ENCODE measurements around the gene RFX2.
A peak's percentile ranks its signal among the peaks of the same experiment; 100 is the strongest.
"Not testable (repeated sequence)": the region's sequence is repeated elsewhere in the genome, so short reads cannot be mapped to it uniquely, and the experiment has no call there.

The RFX2 gene

DNA sequence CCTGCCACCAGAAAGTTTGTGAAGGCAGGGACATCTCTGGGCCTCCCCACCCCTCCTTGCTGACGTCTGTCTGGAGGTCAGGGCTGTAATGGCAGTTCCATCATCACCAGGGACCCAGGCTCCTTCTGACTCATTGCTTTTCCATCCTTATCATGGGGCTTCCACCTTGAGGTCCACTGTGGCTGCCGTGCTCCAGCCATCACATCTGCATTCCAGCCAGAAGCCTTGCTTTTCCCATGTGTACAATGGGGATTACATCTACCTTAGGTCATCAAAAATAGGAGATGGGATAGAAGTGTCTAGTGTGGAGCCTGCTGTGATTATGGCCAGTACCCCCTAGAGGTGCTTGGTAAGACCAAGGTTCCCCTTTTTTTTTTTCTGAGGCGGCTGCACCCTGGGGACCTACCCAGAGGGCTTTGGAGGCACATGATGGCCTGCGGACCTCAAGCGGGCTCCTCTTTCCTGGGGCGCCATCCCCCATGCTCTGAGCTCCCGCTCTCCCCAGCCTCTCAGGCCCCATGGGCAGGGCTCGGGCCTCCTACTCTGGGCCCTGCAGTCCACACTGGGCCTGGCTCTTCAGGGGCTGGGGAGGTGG, 119.0 kb downstream of the RFX2 start:
- DNase-seq (ENCODE audit: low read depth, low spot score): no peak

DNA sequence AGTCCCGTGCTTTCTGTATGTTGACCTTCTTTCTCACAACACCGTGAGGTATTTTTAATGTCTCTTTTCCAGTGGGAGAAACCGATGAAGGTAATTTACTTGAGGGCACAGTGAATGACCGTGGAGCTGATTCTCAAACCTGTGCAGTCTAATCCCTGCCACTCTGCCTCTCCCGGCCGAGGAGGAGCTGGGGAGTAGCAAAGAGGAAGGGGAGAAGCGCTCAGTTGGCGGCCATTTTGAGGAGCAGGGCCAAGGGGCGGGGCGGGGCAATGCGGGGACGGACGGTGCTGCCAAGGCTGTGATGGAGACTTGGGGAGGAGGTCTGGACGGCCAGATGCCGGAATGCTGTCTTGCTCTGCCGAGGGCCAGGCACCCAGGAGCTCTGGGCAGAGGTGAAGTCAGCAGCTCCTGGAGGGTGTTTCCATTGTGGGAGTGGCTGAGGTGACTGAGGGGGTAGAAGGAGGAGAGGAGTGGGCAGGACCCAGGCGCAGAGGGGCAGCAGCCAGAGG, 120.0 kb downstream of the RFX2 start:
- DNase-seq (ENCODE audit: low read depth, low spot score): no peak

DNA sequence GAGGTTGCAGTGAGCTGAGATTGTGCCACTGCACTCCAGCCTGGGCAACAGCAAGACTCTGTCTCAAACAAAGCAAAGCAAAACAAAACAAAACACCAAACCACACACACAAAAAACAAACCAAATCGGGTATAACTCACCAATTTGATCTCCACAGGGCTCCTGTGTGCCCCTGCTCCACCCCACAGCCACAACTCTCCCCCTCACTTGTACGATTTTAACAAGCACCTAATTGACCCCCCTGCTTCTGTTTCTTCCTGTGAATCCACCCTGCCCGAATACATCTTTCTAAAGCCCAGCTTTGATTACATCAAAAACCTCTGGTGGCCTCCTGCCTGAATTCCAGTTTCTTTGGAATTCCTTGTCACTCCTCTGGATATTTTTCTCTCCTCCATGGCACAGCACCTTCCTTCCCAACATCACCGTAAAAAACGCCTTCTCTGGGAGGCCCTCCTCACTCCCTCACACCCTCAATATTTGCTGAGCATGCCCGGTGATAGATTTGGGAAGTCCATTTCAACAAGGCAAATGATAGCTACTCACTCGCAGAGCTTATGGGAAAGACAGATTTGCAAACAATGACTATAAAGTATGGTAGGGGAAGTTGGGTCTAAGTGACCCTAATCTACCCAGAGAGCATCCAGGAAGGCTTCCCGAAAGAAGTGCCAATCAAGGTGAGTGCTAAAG, 120.8 kb downstream of the RFX2 start:
- no peak for DNase-seq (ENCODE audit: low read depth, low spot score)

DNA sequence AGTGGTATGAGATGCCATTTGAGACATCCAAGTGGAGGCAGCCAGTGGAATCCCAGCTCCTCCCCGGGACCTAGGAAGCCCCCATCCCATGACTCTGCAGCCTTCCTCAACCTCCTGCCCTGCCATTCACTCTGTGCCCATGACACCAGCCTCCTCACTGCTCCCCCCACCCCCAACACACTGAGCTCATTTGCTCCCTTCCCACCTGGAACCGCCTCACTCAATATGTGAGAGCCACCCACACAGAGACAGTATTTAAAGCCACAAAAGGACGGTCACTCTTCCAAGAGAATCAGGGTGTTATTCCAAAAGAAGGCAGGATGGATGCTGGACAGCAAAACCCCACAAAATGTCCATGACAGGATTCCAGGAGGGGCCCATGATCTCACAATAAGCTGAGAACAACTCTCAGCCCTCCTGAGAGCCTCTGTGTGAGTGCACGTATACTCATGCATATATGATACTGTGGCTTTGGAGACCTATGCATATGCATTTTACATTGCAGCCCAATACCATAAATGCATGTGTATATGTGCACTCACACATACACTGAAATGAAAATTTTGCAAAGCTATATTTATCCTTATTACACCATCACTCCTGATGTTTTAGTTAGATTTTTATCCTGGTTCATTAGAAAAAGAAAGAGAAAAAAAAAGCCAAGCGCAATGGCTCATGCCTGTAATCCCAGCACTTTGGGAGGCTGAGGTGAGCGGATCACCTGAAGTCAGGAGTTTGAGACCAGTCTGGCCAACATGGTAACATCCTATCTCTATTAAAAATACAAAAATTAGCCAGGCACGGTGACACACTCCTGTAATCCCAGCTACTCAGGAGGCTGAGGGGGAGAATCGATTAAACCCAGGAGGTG, 121.5 kb downstream of the RFX2 start:
- no peak for DNase-seq (ENCODE audit: low read depth, low spot score)

DNA sequence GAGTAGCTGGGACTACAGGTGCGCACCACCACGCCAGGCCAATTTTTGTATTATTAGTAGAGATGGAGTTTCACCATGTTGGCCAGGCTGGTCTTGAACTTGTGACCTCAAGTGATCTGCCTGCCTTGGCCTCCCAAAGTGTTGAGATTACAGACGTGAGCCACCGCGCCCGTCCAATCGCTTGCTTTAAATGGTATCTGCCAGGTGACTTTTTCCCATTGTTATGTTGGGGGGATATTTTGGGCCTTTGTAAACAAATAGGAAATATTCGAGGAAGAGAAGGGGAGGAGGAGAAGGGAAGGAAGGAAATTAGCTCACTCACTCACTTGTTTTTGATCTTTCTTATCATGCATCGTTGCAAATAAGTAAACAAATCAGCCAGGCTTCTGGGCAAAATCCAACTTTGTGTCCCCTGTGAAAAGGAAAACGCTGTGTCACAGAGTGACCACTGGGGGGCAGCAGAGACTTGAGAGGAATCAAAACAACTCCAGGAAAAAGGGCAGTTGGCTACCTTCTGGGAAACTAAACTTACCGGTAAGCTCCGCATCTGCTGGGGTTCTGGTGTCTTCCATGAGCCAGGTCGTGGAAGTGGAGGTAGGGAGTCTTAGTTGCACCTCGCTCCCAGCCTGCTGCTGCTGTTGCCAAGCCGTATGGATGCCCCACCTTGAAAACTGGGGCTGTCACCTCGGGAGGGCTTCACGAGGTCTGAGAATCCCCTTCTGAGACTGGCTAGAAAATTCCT, 123.1 kb downstream of the RFX2 start:
- DNase-seq (ENCODE audit: low read depth, low spot score): peak; percentile 36

DNA sequence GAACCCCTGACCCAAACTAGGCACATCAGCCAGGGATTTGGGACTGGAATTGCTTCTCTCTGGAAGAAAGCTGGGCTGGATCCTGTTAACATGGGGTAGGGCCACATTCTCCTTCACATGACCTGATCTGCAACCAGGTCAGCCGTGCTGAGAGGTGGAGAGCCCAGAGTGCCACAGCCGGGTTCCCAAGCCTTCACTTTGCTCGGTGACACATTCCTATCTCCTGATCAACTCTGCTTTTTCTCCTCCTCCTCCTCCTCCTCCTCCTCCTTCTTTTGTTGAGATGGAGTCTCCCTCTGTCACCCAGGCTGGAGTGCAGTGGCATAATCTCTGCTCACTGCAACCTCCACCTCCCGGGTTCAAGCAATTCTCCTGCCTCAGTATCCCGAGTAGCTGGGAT, 124.5 kb downstream of the RFX2 start:
- not testable (repeated sequence) for DNase-seq (ENCODE audit: low read depth, low spot score)

DNA sequence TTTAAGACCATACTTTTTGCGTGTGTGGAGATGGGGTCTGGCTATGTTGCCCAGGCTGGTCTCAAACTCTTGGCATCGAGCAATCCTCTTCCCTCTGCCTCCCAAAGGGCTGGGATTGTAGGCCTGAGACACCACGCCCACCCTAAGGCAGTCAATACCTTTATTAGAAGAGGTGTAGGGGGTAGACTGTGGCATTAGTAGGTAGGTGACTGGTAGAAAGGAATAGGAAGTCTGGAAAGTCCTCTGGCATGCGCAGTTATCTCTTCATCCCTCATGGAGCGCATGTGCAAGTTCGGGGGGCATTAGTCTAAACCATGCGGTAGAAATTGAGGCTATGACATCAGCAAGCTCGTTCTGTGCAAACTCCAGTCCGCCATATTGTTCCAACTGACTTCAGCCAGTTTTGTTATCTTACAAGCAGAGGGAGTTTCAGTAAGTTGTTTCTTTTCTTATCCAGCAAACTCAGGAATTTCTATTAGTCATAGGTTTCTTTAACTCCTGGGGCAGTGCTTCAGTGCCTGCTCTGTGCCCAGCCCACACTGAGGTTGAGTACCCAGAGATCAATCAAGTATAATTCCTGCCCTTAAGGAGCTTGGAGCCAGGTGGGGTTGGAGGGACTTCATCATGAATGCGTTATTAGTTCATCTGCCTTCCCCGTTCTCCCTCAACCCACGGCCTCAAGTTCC, 125.1 kb downstream of the RFX2 start:
- DNase-seq (ENCODE audit: low read depth, low spot score): no peak

DNA sequence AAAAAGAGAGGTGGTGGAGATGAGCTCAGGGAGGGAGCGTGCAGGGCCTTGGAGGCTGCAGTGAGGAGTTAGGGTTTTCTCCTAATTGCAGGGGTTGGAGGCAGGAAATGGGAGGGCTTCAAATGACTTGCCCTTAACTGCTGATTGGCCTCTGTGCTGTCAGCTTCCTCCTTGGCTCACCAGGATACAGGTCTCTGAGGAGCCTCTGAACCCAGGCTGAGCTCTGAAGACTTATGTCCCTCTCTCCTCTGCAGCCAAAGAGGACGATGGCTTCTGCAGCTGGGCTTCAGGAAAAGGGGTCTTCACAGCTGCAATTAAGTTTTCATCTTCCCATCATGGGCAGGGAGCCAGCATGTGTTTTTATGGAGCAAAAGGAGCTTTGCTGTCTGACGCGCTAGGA, 125.7 kb downstream of the RFX2 start:
- DNase-seq (ENCODE audit: low read depth, low spot score): no peak

DNA sequence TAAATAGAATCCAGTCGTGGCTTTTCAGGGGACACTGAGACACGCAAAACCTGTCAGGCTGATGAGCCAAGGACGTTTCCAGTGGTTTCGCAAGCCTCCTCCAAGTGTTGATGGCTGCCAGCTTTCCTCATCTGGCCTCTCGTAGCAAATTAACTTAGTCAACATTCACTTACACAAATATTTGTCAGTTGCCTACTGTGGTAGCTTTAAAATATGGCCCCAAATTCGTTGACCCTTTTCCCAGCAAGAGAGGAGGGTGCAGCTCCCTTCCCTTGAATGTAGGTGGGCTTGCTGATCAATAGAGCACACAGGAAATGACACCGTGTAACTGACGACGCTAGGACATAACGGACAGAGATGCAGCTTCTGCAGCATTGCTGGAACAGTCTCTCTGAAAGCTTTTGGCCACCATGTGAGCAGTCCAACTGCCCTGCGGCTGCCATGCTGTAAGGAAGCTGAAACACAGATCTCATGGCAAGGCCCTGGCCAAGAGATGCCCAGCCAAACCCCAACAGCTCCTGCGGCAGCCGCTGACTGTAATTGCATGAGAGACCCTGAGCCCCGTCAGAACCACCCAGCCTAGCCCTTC, 126.8 kb downstream of the RFX2 start:
- no peak for DNase-seq (ENCODE audit: low read depth, low spot score)

DNA sequence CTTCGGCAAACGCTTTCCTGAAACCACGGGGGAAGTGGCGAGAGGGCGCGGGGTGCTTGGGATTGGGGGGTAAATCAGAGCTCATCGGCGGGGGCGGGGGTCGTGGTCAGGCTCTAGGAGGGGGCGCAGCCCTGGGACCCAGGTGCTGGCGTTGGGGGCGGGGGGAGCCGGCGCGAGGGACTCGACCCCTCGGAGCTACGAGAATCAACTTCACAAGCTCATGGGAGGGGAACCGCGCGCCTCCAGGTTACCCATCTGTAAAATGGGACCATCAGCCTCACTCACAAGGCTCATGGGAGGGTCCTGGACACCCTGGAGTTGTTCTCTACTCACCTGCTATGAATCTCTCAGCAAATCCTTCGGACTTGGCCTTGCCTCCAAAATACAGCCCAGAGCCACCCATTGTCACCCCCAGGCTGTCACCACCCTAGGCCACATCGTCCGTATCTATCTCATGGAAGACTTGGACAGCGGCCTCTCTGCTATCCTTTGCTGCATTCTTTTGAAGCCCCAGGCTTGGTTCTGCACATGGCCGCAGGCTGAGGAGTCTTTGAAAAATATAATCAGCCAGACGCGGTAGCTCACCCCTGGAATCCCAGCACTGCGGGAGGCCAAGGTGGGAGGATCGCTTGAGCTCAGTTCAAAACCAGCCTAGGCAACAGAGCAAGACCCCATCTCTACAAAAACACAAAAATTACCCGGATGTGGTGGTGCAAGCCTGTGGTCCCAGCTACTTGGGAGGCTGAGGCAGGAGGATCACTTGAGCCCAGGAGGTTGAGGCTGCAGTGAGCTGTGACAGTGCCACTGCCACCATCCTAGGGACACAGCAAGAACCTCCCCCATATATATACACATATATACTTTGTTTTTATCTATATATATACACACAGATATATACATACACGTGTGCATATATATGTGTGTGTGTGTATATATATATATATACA, 131.4 kb downstream of the RFX2 start:
- DNase-seq (ENCODE audit: low read depth, low spot score): no peak

DNA sequence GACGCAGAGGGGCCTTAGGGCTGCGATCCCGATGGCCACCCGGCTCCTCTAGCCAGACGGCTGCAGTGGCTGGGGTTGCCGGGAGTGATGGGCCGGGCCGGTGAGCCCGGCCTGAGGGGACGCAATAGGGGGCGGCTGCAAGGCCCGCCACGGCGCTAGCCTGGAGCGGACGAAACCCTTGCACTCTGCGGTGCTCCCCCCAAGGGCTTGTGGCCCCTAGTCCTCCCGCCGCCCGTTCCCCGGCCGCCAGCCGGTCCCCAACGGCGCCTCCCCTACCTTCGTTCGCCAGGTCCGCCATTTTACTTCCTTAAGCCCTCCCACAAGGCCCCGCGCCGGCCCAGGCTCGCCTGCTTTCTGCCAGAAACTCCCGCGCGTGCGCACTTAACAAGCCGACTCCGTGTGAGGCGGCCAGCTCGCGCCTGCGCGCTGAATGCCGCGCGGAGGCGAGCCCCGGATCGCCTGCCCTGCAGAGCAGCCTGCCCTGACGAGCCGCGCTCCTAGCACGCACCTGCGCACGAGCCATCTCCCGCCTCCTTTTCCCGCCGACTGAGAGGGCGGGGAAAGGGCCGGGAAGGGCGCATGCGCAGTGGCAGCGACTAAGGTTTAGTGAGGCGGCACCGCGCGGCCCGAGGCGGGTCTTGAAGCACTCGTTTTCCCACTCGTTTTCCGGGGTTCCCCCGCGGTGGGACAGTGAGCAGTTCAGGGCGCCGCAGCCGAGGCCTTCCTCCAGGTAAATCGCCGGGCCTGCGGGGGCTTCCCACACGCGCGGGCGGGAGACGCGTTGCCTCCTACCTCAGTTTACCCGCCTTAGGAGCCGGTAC, 132.3 kb downstream of the RFX2 start, which contains the start of gene RANBP3:
Gene RANBP3, minus strand, starts transcription at position 356 of the 821 bp plus-strand sequence. Its CDS starts 58 bp downstream, at position 298.
- DNase-seq (ENCODE audit: low read depth, low spot score): peak; percentile 90

DNA sequence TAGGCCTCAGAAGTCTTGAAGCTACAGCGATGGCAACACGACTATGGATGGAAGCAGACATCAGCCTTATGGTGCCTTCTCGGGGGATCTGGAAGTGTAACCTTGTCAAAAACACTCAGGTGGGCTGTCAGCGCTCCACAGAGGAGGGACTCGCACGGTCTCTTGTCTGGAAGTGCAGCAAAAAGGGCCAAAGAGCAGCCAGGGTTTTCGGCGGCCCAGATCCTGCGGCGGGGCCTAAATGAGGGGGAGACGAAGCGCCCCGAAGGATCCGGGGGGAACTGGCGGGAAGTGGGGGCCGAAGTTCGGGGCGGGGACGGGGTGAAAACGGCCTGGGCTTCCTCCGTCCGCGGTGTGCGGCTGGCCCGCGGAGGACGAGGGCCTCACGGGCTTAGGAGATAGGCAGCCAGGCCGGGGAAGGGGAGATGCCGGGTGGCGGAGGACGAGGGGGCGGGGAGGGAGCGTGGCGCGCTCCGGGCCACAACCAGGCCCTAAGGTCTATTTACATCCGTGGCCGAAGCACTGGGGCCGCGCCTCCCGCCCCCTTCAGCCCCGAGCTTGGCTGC, 133.0 kb downstream of the RFX2 start:
- no peak for DNase-seq (ENCODE audit: low read depth, low spot score)

DNA sequence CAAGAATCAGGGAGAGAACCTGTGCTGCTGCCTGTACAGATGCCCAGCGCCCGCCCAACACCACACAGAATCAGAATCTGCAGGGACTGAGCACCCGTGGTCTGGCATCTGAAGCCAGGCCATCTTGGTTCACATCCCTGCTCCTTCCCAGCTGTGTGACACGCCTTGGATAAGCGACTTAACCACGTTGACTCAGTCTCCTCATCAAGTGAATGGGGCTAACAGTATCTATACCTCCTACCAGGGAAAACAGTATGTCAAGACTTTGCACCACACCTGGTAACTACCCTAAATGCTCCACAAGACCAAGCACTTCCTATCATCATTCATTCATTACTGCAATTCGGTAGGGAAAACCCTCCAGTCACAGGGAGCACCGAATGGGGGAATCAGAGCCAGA, 133.5 kb downstream of the RFX2 start:
- DNase-seq (ENCODE audit: low read depth, low spot score): no peak

DNA sequence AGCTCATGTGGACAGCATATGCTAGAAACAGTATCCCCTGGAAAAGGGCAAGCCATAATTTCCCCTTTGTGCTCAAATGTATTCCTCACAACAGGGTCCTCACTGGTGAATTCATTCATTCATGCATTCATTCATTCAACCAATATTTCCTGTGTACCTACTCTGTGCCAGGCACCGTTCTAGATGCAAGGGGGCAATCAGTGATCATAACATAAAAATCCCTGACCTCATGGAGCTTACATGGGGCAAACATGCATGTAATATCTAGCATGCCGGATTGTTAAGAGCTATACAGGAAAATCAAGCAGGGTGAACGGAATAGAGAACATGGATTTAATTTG, 134.9 kb downstream of the RFX2 start:
- no peak for DNase-seq (ENCODE audit: low read depth, low spot score)

DNA sequence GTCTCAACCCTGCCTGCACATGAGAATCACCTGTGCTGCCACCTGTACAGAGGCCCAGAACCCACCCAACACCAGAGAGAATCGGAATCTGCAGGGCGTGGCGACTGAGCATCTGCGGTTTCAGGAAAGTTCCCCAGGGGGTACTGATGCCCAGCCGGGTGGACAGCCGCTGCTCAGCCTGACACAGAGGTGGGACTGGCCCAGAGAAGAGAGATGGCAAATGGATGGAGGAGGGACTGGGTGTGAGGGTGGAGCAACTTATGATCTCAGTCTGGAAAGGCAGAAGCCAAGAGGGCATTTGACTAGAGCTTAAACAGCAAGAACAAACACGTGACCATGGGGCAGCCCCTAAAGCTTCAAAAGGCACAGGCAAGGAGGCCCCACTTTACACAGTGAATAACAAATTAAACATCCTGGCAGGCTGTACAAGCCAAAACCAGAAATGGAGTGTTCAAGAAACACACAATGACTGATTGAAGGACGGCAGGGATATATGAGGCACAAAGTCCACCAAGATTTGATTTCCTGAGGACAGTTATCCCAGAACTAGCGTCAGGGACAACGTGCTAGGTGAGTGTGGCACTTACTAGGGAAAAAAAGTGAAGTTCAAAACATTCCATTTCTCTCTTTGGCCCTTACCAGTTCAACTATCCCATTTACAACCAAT, 135.4 kb downstream of the RFX2 start:
- no peak for DNase-seq (ENCODE audit: low read depth, low spot score)

DNA sequence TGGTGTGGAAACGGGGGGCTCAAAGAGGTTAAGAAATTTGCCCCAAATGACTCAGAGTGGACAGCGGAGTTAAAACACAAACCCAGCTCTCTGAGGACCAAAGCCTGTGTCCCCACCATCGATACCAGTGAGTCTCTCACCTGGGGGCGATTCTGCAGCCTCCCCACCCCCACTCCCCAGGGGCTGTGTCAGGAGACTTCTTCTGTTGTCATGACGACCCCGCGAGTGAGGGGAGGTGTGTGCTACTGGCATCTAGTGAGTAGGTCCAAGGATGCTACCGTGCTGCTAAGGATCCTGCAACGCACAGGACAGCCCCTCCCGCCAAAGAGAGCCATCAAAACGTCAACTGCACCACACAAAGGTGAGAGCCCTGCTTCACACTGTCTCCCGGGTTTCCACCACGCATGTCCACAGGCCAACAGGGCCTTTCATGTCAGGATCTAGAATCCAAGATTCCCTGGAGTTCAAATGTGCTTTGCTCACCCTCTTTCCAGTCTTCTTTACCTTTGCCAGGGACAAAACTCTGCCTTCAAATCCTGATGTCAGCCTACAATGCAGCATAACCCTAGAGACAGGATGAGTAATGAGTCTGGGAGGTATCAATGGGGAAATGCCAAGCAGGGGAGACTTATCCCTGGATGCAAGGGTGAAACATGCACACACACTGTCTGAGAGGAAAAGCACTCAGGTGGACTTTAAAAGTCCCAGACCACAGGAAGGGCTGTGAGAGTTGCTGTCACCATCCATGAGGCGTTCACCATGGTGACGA, 136.2 kb downstream of the RFX2 start:
- DNase-seq (ENCODE audit: low read depth, low spot score): no peak

DNA sequence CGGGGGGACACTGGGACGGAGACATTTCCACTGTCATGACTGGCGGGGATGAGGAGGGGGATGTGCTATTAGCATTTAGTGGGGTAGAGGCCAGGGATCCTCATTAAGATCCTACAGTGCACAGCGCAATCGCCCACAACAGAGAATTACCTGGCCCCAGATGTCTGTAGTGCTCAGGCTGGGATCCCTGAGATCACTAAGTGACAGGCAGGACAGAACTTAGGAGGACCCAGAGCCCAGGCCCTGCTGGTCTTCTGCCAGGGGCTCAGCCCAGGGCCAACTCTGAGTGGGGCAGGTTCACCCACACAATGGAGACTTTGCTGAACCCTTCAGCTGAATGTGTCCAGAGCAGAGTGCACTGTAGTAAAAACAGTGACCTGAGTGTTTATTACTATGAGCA, 136.9 kb downstream of the RFX2 start:
- no peak for DNase-seq (ENCODE audit: low read depth, low spot score)

Measured in activated naive CD8-positive, alpha-beta T cell treated with anti-CD3 and anti-CD28 coated beads, Interleukin-2, amount 50 U/mL, for 16 hours (primary cell).